Stimulated activated CD4-positive, alpha-beta T cell treated with anti-CD3 and anti-CD28 coated beads, Interleukin-15, amount 100 ng/mL, for 1 hour (primary cell): ENCODE data around the gene DDX10.

Source experiments
- DNase-seq, 2 donors: peaks; one replicate each; pipeline ENCODE4 v3.0.0-alpha.2; 2020; ENCODE audit warnings: low read depth in 1 of 2, low spot score in 1 of 2

The DDX10 gene

DNA sequence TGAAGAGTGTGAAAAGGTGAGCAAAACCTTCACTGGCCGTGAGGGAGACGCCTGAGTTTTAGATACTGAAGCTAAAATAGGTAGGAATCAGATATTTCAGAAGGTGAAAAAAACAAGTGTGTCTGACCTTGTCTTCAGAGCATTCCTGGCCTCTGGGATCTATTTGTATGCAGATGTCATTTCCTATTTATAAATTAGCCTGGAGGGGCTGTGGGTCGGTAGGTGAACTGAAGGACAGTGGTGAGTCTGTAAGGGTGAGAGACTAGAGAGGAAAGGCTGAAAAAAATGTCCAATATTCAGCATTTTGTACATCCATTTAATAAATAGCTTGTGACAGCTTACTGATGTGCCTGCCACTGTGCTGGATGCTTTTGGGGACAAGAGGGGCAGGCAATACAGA, 302.1 kb downstream of the DDX10 start:
- DNase-seq = no peak

DNA sequence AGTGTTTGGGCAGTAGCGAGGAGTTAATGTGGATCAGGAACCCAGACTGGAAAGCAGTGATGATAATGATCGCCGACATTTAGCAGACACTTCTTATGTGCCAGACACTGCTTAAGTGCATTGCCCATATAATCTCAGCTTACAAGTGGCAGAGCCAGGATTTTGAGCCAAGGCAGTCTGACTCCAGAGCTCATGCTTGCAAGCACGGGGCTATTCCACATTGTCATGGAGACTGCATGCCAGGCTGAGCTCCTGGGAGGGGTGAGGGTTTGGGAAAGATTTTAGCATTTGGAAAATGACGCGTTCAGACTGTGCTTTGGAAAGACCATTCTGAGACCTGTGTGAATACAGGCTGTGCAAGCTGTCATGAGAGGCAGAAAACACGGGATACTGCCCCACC, 302.7 kb downstream of the DDX10 start:
- no peak for DNase-seq

DNA sequence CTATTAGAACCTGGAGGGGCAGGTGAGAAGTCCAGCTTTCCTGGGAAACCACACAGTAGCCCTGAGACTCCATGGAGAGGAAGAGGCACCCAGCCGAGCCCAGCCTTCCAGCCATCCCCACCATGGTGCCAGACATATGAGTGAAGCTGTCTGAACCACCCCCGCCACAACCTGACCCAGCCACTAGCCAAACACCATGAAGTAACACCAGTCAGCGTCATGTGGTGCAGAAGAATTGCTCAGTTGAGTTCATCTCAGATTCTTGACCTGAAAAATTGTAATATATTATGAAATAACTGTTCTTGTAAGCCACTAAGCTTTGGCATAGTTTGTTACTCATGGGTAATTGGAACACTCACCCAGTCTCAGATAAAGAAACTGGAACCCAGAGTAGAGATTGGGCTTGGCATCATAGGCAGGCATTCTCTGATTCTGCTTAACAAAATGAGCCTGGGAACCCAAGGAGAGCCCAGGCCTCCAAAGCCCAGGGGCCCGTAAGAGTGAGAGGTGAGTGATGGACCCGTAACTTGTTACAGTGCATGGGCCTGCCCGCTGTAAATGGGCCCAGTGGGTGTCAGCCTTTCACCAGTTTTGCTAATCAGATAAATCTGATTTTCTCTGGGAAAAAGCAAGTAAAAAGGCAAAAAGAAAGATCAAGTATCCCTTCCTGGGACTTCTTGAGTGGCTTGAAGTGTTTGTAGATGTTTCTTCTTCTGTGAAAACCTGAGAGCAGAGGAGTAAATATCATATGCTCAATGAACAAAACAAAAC, 305.5 kb downstream of the DDX10 start:
- no peak for DNase-seq

DNA sequence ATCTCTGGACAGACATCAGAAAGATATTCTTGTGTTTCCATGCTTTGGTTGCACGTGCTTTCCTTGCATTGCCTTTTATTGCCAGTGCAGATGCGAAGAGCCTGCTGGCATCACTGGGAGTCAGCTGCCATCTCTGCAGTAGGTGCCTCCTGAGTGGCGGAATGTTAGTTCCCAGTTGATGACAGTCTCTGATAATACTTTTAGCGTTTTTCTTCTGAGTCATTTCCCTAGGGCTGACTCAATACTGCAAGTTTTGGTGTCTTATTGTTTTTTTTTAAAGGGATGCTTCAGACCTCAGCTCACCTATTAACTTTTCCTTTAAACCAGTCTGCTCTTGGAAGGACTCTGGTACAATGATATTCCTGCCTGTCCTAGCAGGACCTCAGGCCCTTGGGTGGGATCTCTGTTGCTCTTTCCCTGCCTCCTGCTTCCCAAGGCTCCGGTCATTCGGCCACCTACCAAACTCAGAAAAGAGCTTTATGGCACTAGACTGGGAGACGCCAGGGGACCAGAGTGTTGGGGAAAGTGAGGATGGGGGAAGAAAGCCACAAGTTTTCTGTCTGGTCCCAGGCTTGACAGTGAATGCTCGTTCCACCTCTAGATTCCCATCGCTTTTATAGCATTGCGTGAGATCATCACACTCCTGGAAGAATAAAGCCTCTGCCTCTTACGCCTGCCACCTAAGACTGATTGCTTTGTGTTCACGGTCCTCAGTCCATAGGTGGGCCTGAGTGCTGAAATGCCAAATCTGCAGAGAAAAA, 308.7 kb downstream of the DDX10 start:
- no peak for DNase-seq

DNA sequence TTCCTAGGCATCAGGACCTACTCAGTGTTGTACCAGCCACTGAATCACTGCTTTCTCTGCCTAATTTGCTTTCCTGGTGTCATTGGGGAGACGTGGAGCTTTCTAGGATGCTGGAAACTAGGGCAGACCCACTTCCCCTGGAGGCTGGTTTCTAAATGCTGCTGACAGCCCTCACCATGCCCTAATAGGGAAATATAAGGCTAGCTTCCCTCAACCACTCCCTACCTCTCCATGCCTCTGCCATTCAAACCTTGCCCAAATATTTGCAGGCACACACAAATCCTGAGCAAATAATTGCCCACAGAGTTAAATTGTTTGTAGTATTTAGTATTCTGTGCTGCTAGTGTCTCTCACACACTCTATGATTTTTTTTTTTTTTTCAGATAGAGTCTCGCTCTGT, 310.2 kb downstream of the DDX10 start:
- no peak for DNase-seq

DNA sequence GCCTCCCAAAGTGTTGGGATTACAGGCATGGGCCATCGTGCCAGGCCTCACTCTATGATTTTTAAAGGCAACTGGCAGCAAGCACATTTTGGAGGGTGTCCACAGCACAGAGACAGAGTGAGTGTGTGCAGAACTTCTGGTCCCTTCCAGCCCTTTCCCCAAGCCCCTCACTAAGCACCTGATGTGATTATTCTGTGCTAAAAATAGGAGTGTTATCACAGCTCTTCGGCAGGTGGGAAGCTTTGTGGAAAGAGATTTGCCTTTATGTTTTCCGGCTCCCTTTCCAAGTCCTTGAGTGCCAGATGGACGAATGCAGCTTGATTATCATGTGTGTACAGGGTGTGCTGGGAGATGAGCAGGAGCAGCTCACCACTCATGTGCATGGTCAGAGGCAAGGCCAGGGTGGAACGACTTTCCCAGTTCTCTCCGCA, 310.8 kb downstream of the DDX10 start:
- DNase-seq = no peak

DNA sequence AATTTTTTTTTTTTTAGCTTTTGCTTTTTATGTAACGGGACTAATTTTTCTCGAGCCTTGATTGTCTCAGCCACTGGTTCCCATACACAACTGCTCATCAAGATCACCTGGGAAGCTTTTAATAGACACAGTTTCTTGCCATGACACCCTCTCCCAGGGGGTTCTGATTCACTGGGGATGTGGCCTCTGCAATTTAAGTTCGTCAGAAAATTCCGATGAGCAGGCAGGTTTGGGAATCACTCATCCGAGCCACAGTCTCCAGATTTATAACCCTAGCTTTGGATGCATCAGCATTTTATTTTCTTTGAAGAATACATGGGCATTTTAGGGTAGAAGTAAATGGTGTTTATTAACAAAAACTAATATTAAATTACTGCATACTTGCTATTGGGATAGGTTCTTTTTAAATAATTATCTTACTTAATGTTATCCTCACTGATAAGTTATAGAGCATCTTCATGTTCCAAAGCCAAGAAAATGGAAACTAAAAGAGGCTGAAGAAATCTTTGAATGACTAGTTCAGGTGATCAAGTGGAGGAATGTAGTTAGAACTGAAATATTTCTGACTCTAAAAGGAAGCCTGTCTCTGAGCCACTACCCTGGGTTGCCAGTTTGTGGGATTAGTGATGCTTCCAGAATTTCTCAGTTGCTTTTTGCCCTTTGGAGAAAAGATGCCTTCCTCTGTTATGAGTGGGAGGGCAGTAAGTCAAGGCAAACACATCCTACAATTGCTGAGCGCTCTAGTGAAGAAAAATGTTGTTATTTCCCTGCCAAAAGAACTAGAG, 319.0 kb downstream of the DDX10 start:
- no peak for DNase-seq

DNA sequence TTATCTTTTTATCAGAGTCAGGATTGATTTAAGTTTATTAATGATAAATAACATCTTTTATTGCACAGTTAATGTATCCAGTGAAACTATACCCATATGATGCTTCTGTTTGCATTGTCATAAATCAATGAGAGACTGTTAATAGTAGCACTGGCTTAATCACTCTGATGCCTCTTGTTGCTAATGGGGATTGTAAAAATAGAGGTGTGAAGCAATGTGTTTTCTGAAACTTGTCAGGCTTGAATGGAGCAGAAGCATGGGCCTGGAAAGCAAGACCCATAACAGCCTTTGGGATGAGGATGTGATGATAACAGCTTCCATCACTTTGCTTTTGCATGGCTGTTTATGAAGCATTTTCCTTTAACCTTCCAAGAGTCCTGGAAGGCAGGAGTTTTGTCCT, 319.7 kb downstream of the DDX10 start:
- DNase-seq = no peak

DNA sequence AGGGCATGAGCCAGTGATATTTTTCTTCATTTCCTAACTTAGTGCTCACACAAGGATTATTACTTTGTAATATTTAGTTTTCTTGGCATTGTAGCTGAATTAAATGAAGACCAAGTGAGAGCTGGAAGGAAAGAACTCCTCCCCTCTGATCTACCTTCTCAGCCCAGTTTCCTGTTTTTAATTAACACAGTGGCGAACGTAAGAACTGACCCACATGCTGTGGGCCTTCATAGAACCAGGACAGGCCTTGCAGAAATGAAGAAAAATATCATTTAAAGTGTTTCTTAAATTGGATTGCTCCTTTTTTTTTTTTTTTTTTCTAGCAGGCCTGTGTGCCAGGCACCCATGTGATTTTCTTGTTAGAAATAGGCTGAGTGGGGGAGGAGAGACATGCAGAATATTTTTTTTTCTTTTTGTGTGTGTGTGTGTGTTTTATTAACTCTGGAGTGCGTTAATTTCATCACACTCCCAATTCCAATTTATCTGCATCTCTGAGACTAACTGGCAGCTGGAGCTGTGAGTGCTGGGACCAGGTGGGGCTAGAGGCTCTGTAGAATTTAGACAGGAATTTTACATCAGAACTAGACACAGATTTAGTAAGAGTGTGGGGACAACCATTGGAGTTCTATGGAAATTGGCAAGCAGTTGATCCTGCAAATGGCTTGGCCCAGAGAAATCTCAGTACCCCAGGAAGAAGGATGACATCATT, 320.5 kb downstream of the DDX10 start:
- no peak for DNase-seq

DNA sequence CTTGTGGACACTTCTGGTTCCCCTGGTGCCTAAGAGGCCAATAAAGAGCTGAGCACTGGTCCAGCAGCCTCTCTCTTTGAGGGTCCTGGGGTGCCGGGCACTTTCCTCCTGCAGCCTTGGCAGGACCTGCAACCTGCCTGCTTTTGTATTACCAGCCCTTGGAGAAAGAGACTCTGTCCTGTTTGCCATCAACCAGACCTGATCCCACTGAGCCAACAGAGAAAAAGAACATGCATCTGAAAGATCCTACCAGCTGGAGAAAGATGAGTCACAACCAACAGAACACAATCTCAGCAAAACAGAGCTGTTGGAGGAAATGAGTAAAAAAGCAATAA, 321.0 kb downstream of the DDX10 start:
- no peak for DNase-seq
